Measurements from ENCODE around the gene ZNF639. TPM values are rescaled to one million over a fixed set of nuclear protein-coding genes. Genes with fewer than 3 reads are reported as not detected.
"Not testable (repeated sequence)": the region's sequence is repeated elsewhere in the genome, so short reads cannot be mapped to it uniquely, and the experiment has no call there.

ZNF639 gene, protein sequence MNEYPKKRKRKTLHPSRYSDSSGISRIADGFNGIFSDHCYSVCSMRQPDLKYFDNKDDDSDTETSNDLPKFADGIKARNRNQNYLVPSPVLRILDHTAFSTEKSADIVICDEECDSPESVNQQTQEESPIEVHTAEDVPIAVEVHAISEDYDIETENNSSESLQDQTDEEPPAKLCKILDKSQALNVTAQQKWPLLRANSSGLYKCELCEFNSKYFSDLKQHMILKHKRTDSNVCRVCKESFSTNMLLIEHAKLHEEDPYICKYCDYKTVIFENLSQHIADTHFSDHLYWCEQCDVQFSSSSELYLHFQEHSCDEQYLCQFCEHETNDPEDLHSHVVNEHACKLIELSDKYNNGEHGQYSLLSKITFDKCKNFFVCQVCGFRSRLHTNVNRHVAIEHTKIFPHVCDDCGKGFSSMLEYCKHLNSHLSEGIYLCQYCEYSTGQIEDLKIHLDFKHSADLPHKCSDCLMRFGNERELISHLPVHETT
- 10 to 100 TPM; 35.1 to 35.4 TPM for total RNA-seq

- ATAC-seq (peak; percentile 89), DNase-seq (peak; percentile 86)
- Mint-ChIP-seq H3K36me3 (ENCODE audit: low read depth) (peaks cover 21% of the 10 kb centered on the region), H3K27me3 (no peaks in the 10 kb centered on the region), H3K4me3 (peak within 1 kb of the TSS; percentile 94), H3K4me1 (ENCODE audit: low read depth) (peaks cover 32% of the 10 kb centered on the region), H3K27ac (peak within 1 kb of the TSS; percentile 94), H3K9me3 (no peaks in the 10 kb centered on the region)
- ChIA-PET POLR2A (interaction anchor here (0.5 to 3.9 kb wide), 14 partner anchors 15 to 306 kb away, joined by 3 to 22 read pairs (median 4); partner anchors contain the start of genes MFN1, PIK3CA and ZMAT3), CTCF (interaction anchor here (0.6 to 3.7 kb wide), 17 partner anchors 10 to 307 kb away, joined by 3 to 25 read pairs (median 4); partner anchors contain the start of genes PIK3CA and ZMAT3)
- intact Hi-C loops (cut with micrococcal nuclease): loop anchor here (5.0 kb wide), 1 partner anchor 240 kb away; the partner anchor contains the start of gene ACTL6A
- TF ChIP-seq, protein P1, sequence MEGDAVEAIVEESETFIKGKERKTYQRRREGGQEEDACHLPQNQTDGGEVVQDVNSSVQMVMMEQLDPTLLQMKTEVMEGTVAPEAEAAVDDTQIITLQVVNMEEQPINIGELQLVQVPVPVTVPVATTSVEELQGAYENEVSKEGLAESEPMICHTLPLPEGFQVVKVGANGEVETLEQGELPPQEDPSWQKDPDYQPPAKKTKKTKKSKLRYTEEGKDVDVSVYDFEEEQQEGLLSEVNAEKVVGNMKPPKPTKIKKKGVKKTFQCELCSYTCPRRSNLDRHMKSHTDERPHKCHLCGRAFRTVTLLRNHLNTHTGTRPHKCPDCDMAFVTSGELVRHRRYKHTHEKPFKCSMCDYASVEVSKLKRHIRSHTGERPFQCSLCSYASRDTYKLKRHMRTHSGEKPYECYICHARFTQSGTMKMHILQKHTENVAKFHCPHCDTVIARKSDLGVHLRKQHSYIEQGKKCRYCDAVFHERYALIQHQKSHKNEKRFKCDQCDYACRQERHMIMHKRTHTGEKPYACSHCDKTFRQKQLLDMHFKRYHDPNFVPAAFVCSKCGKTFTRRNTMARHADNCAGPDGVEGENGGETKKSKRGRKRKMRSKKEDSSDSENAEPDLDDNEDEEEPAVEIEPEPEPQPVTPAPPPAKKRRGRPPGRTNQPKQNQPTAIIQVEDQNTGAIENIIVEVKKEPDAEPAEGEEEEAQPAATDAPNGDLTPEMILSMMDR (IDR thresholded peaks at IDR 0.05): peak; percentile 87
These were observed at the start of gene ZNF639 for GRCh38 chr3:179322286-179323196. ZNF639 (plus strand) TSS chr3:179323031; CDS start chr3:179328294, 5,263 bp downstream.

DNA sequence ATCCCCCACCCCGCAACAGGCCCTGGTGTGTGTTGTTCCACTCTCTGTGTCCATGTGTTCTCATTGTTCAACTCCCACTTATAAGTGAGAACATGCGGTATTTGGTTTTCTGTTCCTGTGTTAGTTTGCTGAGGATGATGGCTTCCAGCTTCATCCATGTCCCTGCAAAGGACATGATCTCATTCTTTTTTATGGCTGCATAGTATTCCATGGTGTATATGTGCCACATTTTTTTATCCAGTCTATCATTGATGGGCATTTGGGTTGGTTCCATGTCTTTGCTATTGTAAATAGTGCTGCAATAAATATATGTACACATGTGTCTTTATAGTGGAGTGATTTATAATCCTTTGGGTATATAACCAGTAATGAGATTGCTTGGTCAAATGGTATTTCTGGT is 48.4 kb upstream of the ZNF639 start:
- intact Hi-C loops (cut with micrococcal nuclease); POLR2A ChIA-PET; H3K4me3 Mint-ChIP-seq; ATAC-seq; H3K4me1 Mint-ChIP-seq (ENCODE audit: low read depth); H3K27ac Mint-ChIP-seq; DNase-seq; CTCF ChIA-PET; H3K9me3 Mint-ChIP-seq; H3K36me3 Mint-ChIP-seq (ENCODE audit: low read depth): not testable (repeated sequence)
- peaks cover 13% of the 10 kb centered on the region for H3K27me3 Mint-ChIP-seq

- Mint-ChIP-seq H3K27ac (no peak overlapping the region), H3K36me3 (ENCODE audit: low read depth) (no peaks in the 10 kb centered on the region), H3K4me3 (no peak overlapping the region), H3K9me3 (no peaks in the 10 kb centered on the region), H3K4me1 (ENCODE audit: low read depth) (no peaks in the 10 kb centered on the region), H3K27me3 (peaks cover 13% of the 10 kb centered on the region)
- DNase-seq: no peak
- ChIA-PET POLR2A (interaction anchor here (1.0 kb wide), 1 partner anchor 49 kb away, joined by 3 read pairs; no protein-coding TSS in a partner anchor), CTCF (no interaction called here)
- intact Hi-C loops (cut with micrococcal nuclease): no loop called here
- no peak for ATAC-seq
- TF ChIP-seq, protein P1 (IDR thresholded peaks at IDR 0.05): no peak
These were observed 46.8 kb upstream of the ZNF639 start for GRCh38 chr3:179276001-179276400.

DNA sequence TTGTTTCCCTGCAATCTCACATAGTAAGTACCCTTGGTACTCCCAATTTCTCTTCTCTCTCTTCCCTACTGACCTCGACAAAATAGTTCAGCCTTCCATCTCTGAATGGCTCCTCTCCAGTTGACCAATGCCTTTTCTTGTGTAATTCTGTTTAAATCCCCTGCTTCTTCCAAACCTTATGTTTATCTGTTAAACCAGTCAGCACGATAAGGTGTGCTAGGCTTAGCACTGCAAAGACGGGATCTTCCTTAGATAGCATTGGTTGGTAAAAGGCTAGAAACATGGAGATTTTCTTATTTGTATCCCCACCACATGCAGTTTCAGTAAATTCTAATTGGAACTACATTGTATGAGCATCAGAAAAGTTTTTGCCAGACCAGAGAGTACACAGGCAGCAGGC is 46.1 kb upstream of the ZNF639 start:
- H3K4me3 Mint-ChIP-seq: no peak overlapping the region
- DNase-seq: no peak
- H3K27ac Mint-ChIP-seq: no peak overlapping the region
- ATAC-seq: no peak
- POLR2A ChIA-PET: no interaction called here
- intact Hi-C loops (cut with micrococcal nuclease): no loop called here
- no peaks in the 10 kb centered on the region for H3K4me1 Mint-ChIP-seq (ENCODE audit: low read depth)
- H3K9me3 Mint-ChIP-seq: no peaks in the 10 kb centered on the region
- H3K36me3 Mint-ChIP-seq (ENCODE audit: low read depth): no peaks in the 10 kb centered on the region
- TF ChIP-seq, protein P1 (IDR thresholded peaks at IDR 0.05): no peak
- CTCF ChIA-PET: no interaction called here
- peaks cover 13% of the 10 kb centered on the region for H3K27me3 Mint-ChIP-seq

- DNase-seq (no peak), ATAC-seq (no peak)
- Mint-ChIP-seq H3K4me1 (ENCODE audit: low read depth) (no peaks in the 10 kb centered on the region), H3K9me3 (no peaks in the 10 kb centered on the region), H3K27me3 (peaks cover 12% of the 10 kb centered on the region), H3K27ac (no peak overlapping the region), H3K36me3 (ENCODE audit: low read depth) (no peaks in the 10 kb centered on the region), H3K4me3 (no peak overlapping the region)
- ChIA-PET CTCF (no interaction called here), POLR2A (no interaction called here)
- intact Hi-C loops (cut with micrococcal nuclease): no loop called here
- TF ChIP-seq, protein P1 (IDR thresholded peaks at IDR 0.05): no peak
These were observed 44.7 kb upstream of the ZNF639 start for GRCh38 chr3:179278151-179278550.
